Measurements from ENCODE around the gene ARHGAP28.
"Not testable (repeated sequence)": the region's sequence is repeated elsewhere in the genome, so short reads cannot be mapped to it uniquely, and the experiment has no call there.

The ARHGAP28 gene

DNA sequence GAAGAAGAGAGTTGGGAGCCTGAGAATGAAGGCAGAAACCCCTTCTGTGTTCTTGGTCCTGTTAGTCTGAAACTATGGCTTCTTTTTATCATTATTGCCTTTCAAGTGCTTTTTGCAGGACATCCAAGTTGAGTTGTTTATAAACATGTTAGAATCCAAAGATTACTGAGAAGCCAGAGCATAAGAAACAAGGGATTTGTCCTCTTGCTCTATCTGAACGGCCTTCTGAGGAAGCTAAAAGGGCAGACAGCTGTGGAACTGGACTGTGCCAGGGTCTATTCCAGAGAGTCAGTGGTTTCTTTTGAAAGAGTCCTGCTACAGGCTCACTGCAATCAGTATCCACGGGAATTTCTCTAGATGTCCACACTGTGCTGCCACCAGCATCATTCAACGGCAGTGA, 86.6 kb downstream of the ARHGAP28 start:
- no peak for TF ChIP-seq ZFX (IDR thresholded peaks at IDR 0.05)
- TF ChIP-seq, protein P1, sequence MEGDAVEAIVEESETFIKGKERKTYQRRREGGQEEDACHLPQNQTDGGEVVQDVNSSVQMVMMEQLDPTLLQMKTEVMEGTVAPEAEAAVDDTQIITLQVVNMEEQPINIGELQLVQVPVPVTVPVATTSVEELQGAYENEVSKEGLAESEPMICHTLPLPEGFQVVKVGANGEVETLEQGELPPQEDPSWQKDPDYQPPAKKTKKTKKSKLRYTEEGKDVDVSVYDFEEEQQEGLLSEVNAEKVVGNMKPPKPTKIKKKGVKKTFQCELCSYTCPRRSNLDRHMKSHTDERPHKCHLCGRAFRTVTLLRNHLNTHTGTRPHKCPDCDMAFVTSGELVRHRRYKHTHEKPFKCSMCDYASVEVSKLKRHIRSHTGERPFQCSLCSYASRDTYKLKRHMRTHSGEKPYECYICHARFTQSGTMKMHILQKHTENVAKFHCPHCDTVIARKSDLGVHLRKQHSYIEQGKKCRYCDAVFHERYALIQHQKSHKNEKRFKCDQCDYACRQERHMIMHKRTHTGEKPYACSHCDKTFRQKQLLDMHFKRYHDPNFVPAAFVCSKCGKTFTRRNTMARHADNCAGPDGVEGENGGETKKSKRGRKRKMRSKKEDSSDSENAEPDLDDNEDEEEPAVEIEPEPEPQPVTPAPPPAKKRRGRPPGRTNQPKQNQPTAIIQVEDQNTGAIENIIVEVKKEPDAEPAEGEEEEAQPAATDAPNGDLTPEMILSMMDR (conservative IDR thresholded peaks at IDR 0.05) = no peak
- no peak overlapping the region for H3K27ac ChIP-seq

DNA sequence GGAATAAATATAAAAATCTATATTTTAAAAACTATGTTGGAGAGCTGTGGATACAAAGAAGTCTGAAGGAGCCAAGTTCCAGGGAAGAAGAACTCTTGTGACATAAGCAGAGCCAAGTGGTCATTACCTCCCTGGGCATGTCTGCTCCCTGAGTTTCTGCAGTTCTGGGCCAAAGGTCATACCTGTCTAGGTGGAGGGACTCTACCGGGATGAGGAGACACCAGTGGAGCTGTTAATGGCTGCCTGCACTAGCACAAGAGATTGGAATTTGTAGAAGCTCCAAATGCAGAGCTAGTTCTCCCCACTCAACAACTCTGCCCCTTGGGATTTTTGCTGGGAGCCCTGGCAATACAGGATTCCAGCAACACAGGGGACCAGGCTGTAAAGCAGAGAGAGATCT, 89.8 kb downstream of the ARHGAP28 start:
- TF ChIP-seq, protein P1 (conservative IDR thresholded peaks at IDR 0.05) = no peak
- no peak for TF ChIP-seq ZFX (IDR thresholded peaks at IDR 0.05)

DNA sequence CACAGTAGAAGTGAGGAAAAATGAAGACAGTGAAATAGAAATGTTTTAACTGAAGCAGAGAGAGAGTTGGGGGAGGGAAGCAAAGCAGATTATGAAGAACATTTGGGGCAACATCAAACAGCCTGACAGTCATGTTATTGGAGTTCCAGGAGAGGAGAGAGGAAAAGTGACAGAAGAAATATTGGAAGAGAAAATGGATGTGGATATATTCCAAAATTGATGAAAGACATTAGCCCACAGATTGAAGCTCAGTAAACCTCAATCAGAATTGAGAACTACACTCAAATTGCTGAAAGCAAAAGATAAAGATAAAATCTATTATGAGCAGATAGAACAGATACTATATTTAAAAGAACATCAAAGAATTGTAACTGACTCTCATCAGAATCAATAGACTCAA, 90.8 kb downstream of the ARHGAP28 start:
- TF ChIP-seq, protein P1 (conservative IDR thresholded peaks at IDR 0.05) = no peak
- no peak for TF ChIP-seq ZFX (IDR thresholded peaks at IDR 0.05)
- H3K27ac ChIP-seq = no peak overlapping the region

More for the DNA sequence above, 89.8 kb downstream of the ARHGAP28 start:
- no peak overlapping the region for H3K27ac ChIP-seq

DNA sequence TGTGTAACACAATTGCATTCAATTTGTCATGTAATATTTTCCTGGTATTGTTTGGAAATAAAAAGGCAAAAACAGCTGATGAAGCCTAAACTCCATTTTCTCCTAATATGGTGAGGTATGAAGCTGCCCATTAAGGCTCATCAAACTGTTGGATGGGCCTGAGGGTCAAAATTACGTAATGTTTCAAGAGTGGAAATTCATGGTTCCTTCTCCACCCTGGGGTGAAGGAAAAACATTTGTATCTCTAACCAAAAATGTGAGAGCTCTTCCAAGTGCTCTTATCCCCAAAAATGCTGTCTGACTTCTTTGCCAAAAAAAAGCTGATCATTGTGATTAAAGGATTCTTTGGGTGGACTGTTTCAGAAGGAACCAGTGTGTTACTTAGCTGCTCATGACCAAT, 91.8 kb downstream of the ARHGAP28 start:
- no peak for TF ChIP-seq ZFX (IDR thresholded peaks at IDR 0.05)
- TF ChIP-seq, protein P1 (conservative IDR thresholded peaks at IDR 0.05) = no peak
- no peak overlapping the region for H3K27ac ChIP-seq

DNA sequence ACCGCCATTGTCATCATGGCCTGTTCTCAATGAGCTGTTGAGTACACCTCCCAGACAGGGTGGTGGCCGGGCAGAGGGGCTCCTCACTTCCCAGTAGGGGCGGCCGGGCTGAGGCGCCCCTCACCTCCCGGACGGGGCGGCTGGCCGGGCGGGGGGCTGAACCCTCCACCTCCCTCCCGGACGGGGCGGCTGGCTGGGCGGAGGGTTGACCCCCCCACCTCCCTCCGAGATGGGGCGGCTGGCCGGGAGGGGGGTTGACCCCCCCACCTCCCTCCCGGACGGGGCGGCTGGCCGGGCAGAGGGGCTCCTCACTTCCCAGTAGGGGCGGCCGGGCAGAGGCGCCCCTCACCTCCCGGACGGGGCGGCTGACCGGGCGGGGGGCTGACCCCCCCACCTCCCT, 97.6 kb downstream of the ARHGAP28 start:
- not testable (repeated sequence) for H3K27ac ChIP-seq

DNA sequence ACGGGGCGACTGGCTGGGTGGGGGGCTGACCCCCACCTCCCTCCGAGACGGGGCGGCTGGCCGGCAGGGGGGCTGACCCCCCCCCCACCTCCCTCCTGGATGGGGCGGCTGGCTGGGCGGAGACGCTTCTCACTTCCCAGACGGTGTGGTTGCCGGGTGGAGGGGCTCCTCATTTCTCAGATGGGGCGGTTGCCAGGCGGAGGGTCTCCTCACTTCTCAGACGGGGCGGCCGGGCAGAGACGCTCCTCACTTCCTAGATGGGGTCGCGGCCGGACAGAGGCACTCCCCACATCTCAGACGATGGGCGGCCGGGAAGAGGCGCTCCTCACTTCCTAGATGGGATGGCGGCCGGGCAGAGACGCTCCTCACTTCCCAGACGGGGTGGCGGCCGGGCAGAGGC, 98.0 kb downstream of the ARHGAP28 start:
- not testable (repeated sequence) for H3K27ac ChIP-seq

DNA sequence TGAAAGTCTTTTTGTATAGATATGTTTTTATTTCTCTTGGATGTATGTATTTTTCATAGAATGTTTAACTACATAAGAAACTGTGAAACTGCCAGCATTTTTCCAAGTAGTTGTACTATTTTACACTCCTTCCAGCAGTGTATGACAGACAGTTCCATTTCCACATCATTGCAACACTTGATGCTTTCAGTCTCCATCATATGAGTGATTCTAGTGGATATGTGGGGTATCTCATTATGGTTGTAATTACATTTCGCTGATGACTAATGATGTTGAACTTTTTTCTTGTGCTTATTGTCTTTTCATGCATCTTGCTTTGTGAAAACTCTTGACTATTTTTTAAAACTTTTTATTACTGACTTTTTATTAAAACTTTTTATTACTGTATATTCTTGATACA, 101.4 kb downstream of the ARHGAP28 start:
- TF ChIP-seq, protein P1 (conservative IDR thresholded peaks at IDR 0.05) = no peak
- no peak for TF ChIP-seq ZFX (IDR thresholded peaks at IDR 0.05)
- no peak overlapping the region for H3K27ac ChIP-seq

DNA sequence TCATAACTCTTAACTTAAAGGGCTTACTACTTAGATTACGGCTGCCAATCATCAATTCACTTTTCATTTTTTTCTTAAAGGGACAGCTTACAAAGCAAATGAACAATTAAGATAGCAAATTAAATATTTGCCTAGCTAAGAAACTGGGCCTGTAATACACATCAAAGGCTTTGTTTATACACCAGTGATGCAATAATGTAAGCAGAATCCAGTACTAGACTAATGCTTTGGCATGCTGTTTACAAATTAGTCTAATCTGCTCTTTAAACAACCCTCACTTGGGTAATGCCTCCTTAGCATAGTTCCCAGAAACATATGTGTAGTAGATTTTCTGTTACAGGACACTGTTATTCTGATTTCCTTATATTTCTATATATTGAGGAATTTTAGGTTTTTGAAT, 105.8 kb downstream of the ARHGAP28 start:
- no peak for TF ChIP-seq ZFX (IDR thresholded peaks at IDR 0.05)
- TF ChIP-seq, protein P1 (conservative IDR thresholded peaks at IDR 0.05) = no peak
- H3K27ac ChIP-seq = no peak overlapping the region

DNA sequence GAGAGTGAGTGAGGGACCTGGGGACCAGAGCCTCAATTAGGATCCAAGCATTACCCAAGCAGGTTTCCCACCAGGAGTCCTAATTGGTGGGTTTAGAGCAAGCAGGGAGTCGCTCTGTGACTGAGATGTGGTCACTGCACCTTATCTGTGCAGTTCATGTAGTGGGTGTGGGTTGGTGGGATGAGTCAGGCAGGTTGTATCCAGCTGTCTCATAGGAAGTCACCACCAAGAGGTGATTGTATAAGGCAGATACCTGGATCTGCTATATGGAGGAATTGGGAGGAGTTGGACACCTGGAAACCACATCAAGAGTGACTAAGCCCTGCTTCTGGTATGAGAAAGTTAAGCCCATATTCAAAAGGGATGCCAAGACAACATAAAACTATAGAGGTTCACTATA, 106.8 kb downstream of the ARHGAP28 start:
- no peak overlapping the region; the same call in 1 of the 2 replicates for H3K27ac ChIP-seq
- TF ChIP-seq ZFX (IDR thresholded peaks at IDR 0.05) = no peak
- TF ChIP-seq, protein P1 (conservative IDR thresholded peaks at IDR 0.05) = no peak

Data from C4-2B (cell line).